K562 (cell line): Measurements from ENCODE around the gene DPM1. TPM values are rescaled to one million over a fixed set of nuclear protein-coding genes. Genes with fewer than 3 reads are reported as not detected.

Source experiments
- ATAC-seq: fragments of 200-7000 bp; cut with Tn5 transposase; 3 replicates; pipeline ENCODE4 v1.9.1; 2020; ENCODE audit warnings: moderate library complexity
- BruUV-seq: library from RNA; stranded (reverse); fragments of 400-500 nt; replicated peaks from 2 replicates; lab custom pipeline; 2021; lab: Mats Ljungman, UMichigan
- CTCF ChIA-PET: fragments of 300-600 bp; formaldehyde crosslinking; extraction: SDS; loops from one replicate; lab custom pipeline; 2021; ENCODE audit warnings: low intra/inter-chr PET ratio; lab: Yijun Ruan, JAX
- POLR2A ChIA-PET: fragments of 300-600, 350-650 bp; sonication (Branson Sonifier 250); formaldehyde crosslinking; extraction: SDS; loops from one replicate; lab custom pipeline; 2021; ENCODE audit warnings: antibody characterized with exemption, inconsistent platforms; lab: Yijun Ruan, JAX
- DNase-seq, 4 experiments: peaks; one replicate each; pipeline versions ENCODE4 v3.0.0 to v3.0.0-alpha.2; 2011 to 2018; ENCODE audit warnings: low spot score in 3 of 4, mixed read lengths in 3 of 4; ENCODE audit errors: extremely low read depth in 1 of 4
- FAIRE-seq: peaks from 2 replicates; lab custom pipeline; 2011; peaks lifted over from hg19 to GRCh38; lab: Jason Lieb, UNC
- H2AFZ ChIP-seq: 2 replicates; pipeline ENCODE4 v1.6.0; 2011; ENCODE audit warnings: low read depth, low read length, control low read depth, inconsistent platforms
- H3K27ac ChIP-seq: fragments of 200-600 bp; 3 replicates; pipeline ENCODE4 v1.8.0; 2011; ENCODE audit warnings: low read depth, mild to moderate bottlenecking, control low read depth, inconsistent platforms, low read length, moderate library complexity, mixed read lengths; ENCODE audit errors: extremely low read depth
- H3K27me3 ChIP-seq, 2 experiments: fragments of 300-600 bp in 1 of 2; 2 replicates in 1 of 2; 3 replicates in 1 of 2; pipeline versions ENCODE4 v1.6.0 to v1.8.0; 2011; ENCODE audit warnings: inconsistent platforms in 2 of 2, low read length in 2 of 2, mild to moderate bottlenecking in 1 of 2, mixed read lengths in 1 of 2, moderate library complexity in 1 of 2; ENCODE audit not compliant: control insufficient read depth in 2 of 2, insufficient read depth in 2 of 2
- H3K36me3 ChIP-seq: fragments of 300-600 bp; 3 replicates; pipeline ENCODE4 v1.8.0; 2011; ENCODE audit warnings: mild to moderate bottlenecking, low read length, inconsistent platforms; ENCODE audit not compliant: control insufficient read depth, insufficient read depth
- H3K4me1 ChIP-seq, 2 experiments: fragments of 200-600 bp in 1 of 2; replicated peaks in 1 of 2; 2 replicates in 1 of 2; 3 replicates in 1 of 2; pipeline versions ENCODE4 v1.5.1 to v1.8.0; 2011; ENCODE audit warnings: inconsistent platforms in 2 of 2, low read length in 2 of 2, mild to moderate bottlenecking in 1 of 2, mixed read lengths in 1 of 2, moderate library complexity in 1 of 2; ENCODE audit not compliant: control insufficient read depth in 2 of 2, insufficient read depth in 2 of 2
- H3K4me2 ChIP-seq: 2 replicates; pipeline ENCODE4 v1.6.1; 2011; ENCODE audit warnings: low read length, control low read depth, inconsistent platforms, mixed read lengths; ENCODE audit not compliant: insufficient read depth
- H3K4me3 ChIP-seq: fragments of 200-600 bp; sonication (generic), shearing (Covaris generic); 2 replicates; pipeline ENCODE4 v1.5.1; 2016; ENCODE audit warnings: control low read depth, inconsistent platforms
- H3K79me2 ChIP-seq: fragments of 200-600 bp; 3 replicates; pipeline ENCODE4 v1.8.0; 2011; ENCODE audit warnings: low read length, inconsistent platforms; ENCODE audit not compliant: control insufficient read depth, insufficient read depth
- H3K9ac ChIP-seq, 2 experiments: 2 replicates each; pipeline versions ENCODE4 v1.6.0 to v1.6.1; 2011; ENCODE audit warnings: low read depth in 2 of 2, low read length in 2 of 2, control low read depth in 1 of 2, inconsistent platforms in 1 of 2, mild to moderate bottlenecking in 1 of 2, mixed read lengths in 1 of 2; ENCODE audit not compliant: insufficient read depth in 1 of 2
- H3K9me1 ChIP-seq: one replicate; pipeline ENCODE4 v1.6.0; 2011; ENCODE audit warnings: inconsistent platforms, mild to moderate bottlenecking, low read length, moderate library complexity; ENCODE audit not compliant: control insufficient read depth, insufficient read depth
- H3K9me3 ChIP-seq: replicated peaks from 2 replicates; pipeline ENCODE4 v1.5.1; 2011; ENCODE audit warnings: low read depth, low read length, inconsistent platforms; ENCODE audit not compliant: control insufficient read depth, insufficient read depth
- H4K20me1 ChIP-seq: replicated peaks from 2 replicates; pipeline ENCODE4 v1.6.1; 2011; ENCODE audit warnings: low read length, inconsistent platforms, mixed read lengths; ENCODE audit not compliant: control insufficient read depth, insufficient read depth
- CBFA2T3 ChIP-seq: fragments of 450-650 bp; IDR thresholded peaks from 2 replicates; pipeline ENCODE4 v1.6.1; 2017
- CCNT2 ChIP-seq: IDR thresholded peaks from 2 replicates; pipeline ENCODE4 v1.6.1; 2011; ENCODE audit warnings: borderline replicate concordance, low read depth, mild to moderate bottlenecking, moderate library complexity, mixed read lengths, low read length; ENCODE audit not compliant: insufficient read length; ENCODE audit errors: extremely low read depth
- CTBP1 ChIP-seq: fragments of 450-650 bp; IDR thresholded peaks from 2 replicates; pipeline ENCODE4 v1.6.1; 2016; ENCODE audit warnings: borderline replicate concordance
- DPF2 ChIP-seq: fragments of 450-650 bp; IDR thresholded peaks from 2 replicates; pipeline ENCODE4 v1.6.1; 2016
- ETS2 ChIP-seq: IDR thresholded peaks from 2 replicates; pipeline ENCODE4 v1.6.1; 2016; ENCODE audit warnings: borderline replicate concordance, missing genetic modification characterization, mild to moderate bottlenecking, moderate library complexity, missing compliant biosample characterization; ENCODE audit not compliant: poor library complexity, severe bottlenecking
- MTA2 ChIP-seq: fragments of 450-650 bp; IDR thresholded peaks from 2 replicates; pipeline ENCODE4 v1.6.1; 2016; ENCODE audit warnings: low read depth
- NR4A1 ChIP-seq, 2 experiments: fragments of 250-450 bp in 1 of 2; fragments of 450-650 bp in 1 of 2; sonication (Bioruptor Pico) in 1 of 2; IDR thresholded peaks; 2 replicates each; pipeline versions ENCODE4 v1.4.0 to v1.6.1; 2016 to 2020; ENCODE audit warnings: mild to moderate bottlenecking in 2 of 2, missing compliant biosample characterization in 1 of 2, missing genetic modification characterization in 1 of 2, moderate library complexity in 1 of 2
- PTRF ChIP-seq: fragments of 450-650 bp; IDR thresholded peaks from 2 replicates; pipeline ENCODE4 v1.6.1; 2016; ENCODE audit warnings: mild to moderate bottlenecking, missing genetic modification characterization, missing compliant biosample characterization
- RCOR1 ChIP-seq, 2 experiments: IDR thresholded peaks; 2 replicates each; pipeline ENCODE4 v1.6.1; 2012; ENCODE audit warnings: low read depth in 2 of 2, low read length in 2 of 2, borderline replicate concordance in 1 of 2, improper control_type of control experiment in 1 of 2
- SMARCE1 ChIP-seq: fragments of 450-650 bp; IDR thresholded peaks from 2 replicates; pipeline ENCODE4 v1.7.1; 2016; ENCODE audit warnings: mild to moderate bottlenecking
- SOX6 ChIP-seq: fragments of 450-650 bp; IDR thresholded peaks from 2 replicates; pipeline ENCODE4 v1.6.1; 2014; ENCODE audit warnings: mild to moderate bottlenecking
- TCFL5 ChIP-seq: fragments of 250-450 bp; sonication (Bioruptor Pico); conservative IDR thresholded peaks from 2 replicates; pipeline ENCODE4 v1.6.1; 2021; ENCODE audit warnings: mild to moderate bottlenecking, moderate library complexity, matching md5 sums
- TEAD4 ChIP-seq, 2 experiments: sonication (generic) in 1 of 2; formaldehyde crosslinking in 1 of 2; IDR thresholded peaks; 2 replicates each; pipeline versions ENCODE4 v1.6.1 to v1.8.0; 2012 to 2022; ENCODE audit warnings: borderline replicate concordance in 1 of 2, inconsistent platforms in 1 of 2, low read length in 1 of 2, mild to moderate bottlenecking in 1 of 2, missing genetic modification reagents in 1 of 2
- TOE1 ChIP-seq, 2 experiments: fragments of 450-650 bp in 1 of 2; sonication (generic) in 1 of 2; formaldehyde crosslinking in 1 of 2; IDR thresholded peaks; 2 replicates each; pipeline versions ENCODE4 v1.7.1 to v1.8.0; 2016 to 2022; ENCODE audit warnings: borderline replicate concordance in 2 of 2, mild to moderate bottlenecking in 2 of 2, antibody characterized with exemption in 1 of 2, inconsistent platforms in 1 of 2, low read depth in 1 of 2, missing genetic modification reagents in 1 of 2, moderate library complexity in 1 of 2
- ZNF282 ChIP-seq: sonication (generic); formaldehyde crosslinking; IDR thresholded peaks from 2 replicates; pipeline ENCODE4 v1.8.1; 2023; ENCODE audit warnings: missing genetic modification reagents
- WGBS: fragments of 100-300 bp; shearing (Covaris generic); methylation state at CpG from one replicate; pipeline ENCODE4 v1.1.6; 2016; ENCODE audit warnings: low coverage, mixed read lengths; ENCODE audit not compliant: insufficient coverage; ENCODE audit errors: missing lambda C conversion rate; 5-methylcytosine and 5-hydroxymethylcytosine counted together
- in situ Hi-C: fragments of 300-500 bp; cut with MboI; formaldehyde crosslinking; loops from 4 replicates; pipeline ENCODE4 v1.15.0; 2018; ENCODE audit warnings: inconsistent platforms, mixed read lengths
- intact Hi-C: fragments of 100-400 bp; cut with micrococcal nuclease; formaldehyde crosslinking; loops from 2 replicates; pipeline ENCODE4 v1.14.2; 2022
- polyA plus RNA-seq, 8 experiments: library from polyadenylated mRNA; depleted of rRNA in 4 of 8; stranded (reverse) in 5 of 8; unstranded in 3 of 8; fragments of >200 nt; fragmentation: Nextera tagmentation in 2 of 8; fragmentation: Illumina TruSeq in 1 of 8; extraction: Ambion mirVana in 2 of 8; extraction: Trizol in 1 of 8; gene quantifications; 2 replicates each; pipeline versions ENCODE4 v1.2.1 to v1.2.3, GENCODE V29; 2011 to 2014; ENCODE audit warnings: inconsistent platforms in 1 of 8, missing spikeins in 1 of 8
- total RNA-seq, 7 experiments: library from RNA; depleted of rRNA in 6 of 7; stranded (reverse); fragments of >200 nt in 6 of 7; fragmentation: Illumina TruSeq in 2 of 7; extraction: Trizol in 2 of 7; gene quantifications; 2 replicates each; pipeline versions ENCODE4 v1.2.1 to v1.2.3, GENCODE V29; 2011 to 2021; ENCODE audit warnings: low replicate concordance in 1 of 7
- TF ChIP-seq, protein P1 (sequence below): sonication (generic); formaldehyde crosslinking; IDR thresholded peaks from 2 replicates; pipeline ENCODE4 v1.8.1; 2023; ENCODE audit warnings: mild to moderate bottlenecking, missing genetic modification reagents
- TF ChIP-seq, protein P2 (sequence below): sonication (generic); IDR thresholded peaks from 2 replicates; pipeline ENCODE4 v1.6.1; 2016
- TF ChIP-seq, protein P3 (sequence below): fragments of 200-800 bp; sonication (Bioruptor generic); IDR thresholded peaks from 2 replicates; pipeline ENCODE4 v1.6.1; 2017; ENCODE audit warnings: missing genetic modification characterization, missing compliant biosample characterization

Gene DPM1
- total and polyA plus RNA-seq, 9 of the 15 experiments (the other 6 are each of a cell fraction or from before 2014, with no cell fraction given): 75.2 to 190 (median 153) TPM

DNA sequence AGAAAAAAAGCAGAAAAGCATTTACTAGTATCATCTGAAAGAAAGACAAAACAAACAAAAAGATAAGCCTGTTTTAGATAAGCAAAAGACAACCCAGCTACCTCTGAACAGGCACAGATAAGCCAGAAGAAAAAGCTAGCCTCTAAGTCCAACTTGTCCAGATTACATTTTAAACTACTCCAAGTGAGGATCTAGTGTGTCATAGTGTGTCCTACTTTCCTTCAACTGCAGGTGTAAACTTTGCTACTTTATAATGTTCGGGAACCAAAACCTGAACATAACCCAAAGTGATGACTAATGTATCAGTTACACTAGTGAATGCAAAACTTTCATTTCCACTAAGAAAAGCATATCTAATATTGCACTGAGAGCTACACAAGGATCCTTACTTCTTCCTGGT is 46.6 kb downstream of the DPM1 start:
- Histone ChIP-seq H3K9ac (no peak overlapping the region), H3K4me3 (no peak overlapping the region), H3K79me2 (peaks cover 97% of the 10 kb centered on the region), H2AFZ (no peak overlapping the region), H4K20me1 (peaks cover 45% of the 10 kb centered on the region), H3K36me3 (peaks cover 71% of the 10 kb centered on the region), H3K27ac (no peak overlapping the region), H3K9me3 (no peaks in the 10 kb centered on the region), H3K27me3 (no peaks in the 10 kb centered on the region), H3K4me1 (peaks cover 7 to 37% of the 10 kb centered on the region in 2 experiments), H3K4me2 (no peak overlapping the region), H3K9me1 (no peaks in the 10 kb centered on the region)
- in situ Hi-C loops (no loop called here), intact Hi-C loops (no loop called here)
- POLR2A ChIA-PET: interaction anchor here (0.7 to 2.7 kb wide), 8 partner anchors 9 to 27 kb away, joined by 3 to 22 read pairs (median 4); partner anchors contain the start of gene ADNP
- WGBS: 33% methylated on average over 1 of the region's 1 CpG
- no TSS peak for BruUV-seq
- DNase-seq (no peak), FAIRE-seq (no peak), ATAC-seq (no peak)
- CTCF ChIA-PET: no interaction called here
- TF ChIP-seq, protein P1, sequence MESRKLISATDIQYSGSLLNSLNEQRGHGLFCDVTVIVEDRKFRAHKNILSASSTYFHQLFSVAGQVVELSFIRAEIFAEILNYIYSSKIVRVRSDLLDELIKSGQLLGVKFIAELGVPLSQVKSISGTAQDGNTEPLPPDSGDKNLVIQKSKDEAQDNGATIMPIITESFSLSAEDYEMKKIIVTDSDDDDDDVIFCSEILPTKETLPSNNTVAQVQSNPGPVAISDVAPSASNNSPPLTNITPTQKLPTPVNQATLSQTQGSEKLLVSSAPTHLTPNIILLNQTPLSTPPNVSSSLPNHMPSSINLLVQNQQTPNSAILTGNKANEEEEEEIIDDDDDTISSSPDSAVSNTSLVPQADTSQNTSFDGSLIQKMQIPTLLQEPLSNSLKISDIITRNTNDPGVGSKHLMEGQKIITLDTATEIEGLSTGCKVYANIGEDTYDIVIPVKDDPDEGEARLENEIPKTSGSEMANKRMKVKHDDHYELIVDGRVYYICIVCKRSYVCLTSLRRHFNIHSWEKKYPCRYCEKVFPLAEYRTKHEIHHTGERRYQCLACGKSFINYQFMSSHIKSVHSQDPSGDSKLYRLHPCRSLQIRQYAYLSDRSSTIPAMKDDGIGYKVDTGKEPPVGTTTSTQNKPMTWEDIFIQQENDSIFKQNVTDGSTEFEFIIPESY (CRISPR knock-in tag): no peak
- TF ChIP-seq PTRF (tag): no peak
- TF ChIP-seq NR4A1 (CRISPR knock-in tag; IDR thresholded peaks at IDR 0.05): no peak
- no peak for TF ChIP-seq NR4A1 (tag; IDR thresholded peaks at IDR 0.05)
- TF ChIP-seq CBFA2T3: peak; percentile 79
- TF ChIP-seq, protein P2, sequence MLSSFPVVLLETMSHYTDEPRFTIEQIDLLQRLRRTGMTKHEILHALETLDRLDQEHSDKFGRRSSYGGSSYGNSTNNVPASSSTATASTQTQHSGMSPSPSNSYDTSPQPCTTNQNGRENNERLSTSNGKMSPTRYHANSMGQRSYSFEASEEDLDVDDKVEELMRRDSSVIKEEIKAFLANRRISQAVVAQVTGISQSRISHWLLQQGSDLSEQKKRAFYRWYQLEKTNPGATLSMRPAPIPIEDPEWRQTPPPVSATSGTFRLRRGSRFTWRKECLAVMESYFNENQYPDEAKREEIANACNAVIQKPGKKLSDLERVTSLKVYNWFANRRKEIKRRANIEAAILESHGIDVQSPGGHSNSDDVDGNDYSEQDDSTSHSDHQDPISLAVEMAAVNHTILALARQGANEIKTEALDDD: 0 out of 2 replicates have a peak, but pooled peaks have one; percentile 38
- TF ChIP-seq MTA2: peak; percentile 49; the same call in 1 of the 2 replicates
- TF ChIP-seq, protein P3, sequence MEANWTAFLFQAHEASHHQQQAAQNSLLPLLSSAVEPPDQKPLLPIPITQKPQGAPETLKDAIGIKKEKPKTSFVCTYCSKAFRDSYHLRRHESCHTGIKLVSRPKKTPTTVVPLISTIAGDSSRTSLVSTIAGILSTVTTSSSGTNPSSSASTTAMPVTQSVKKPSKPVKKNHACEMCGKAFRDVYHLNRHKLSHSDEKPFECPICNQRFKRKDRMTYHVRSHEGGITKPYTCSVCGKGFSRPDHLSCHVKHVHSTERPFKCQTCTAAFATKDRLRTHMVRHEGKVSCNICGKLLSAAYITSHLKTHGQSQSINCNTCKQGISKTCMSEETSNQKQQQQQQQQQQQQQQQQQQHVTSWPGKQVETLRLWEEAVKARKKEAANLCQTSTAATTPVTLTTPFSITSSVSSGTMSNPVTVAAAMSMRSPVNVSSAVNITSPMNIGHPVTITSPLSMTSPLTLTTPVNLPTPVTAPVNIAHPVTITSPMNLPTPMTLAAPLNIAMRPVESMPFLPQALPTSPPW (CRISPR knock-in tag): peak; percentile 12; the same call in 1 of the 2 replicates
- peak in 1 of 2 experiments; percentile 75; a peak in 1 of 4 replicates for TF ChIP-seq RCOR1 (IDR thresholded peaks at IDR 0.05; ENCODE audit: borderline replicate concordance in 1 of 2, low read depth in 2 of 2, low read length in 2 of 2)
- no peak for TF ChIP-seq ZNF282 (CRISPR knock-in tag)
- TF ChIP-seq DPF2: peak; percentile 80
- peak; percentile 60 for TF ChIP-seq TEAD4 (IDR thresholded peaks at IDR 0.05; ENCODE audit: low read length)
- TF ChIP-seq TEAD4 (CRISPR knock-in tag; IDR thresholded peaks at IDR 0.05; ENCODE audit: borderline replicate concordance): no peak
- TF ChIP-seq TOE1 (IDR thresholded peaks at IDR 0.05; ENCODE audit: borderline replicate concordance): no peak
- no peak for TF ChIP-seq TOE1 (CRISPR knock-in tag; IDR thresholded peaks at IDR 0.05; ENCODE audit: borderline replicate concordance, low read depth)
- TF ChIP-seq ETS2: no peak
- peak; percentile 23; the same call in 1 of the 2 replicates for TF ChIP-seq CTBP1
- TF ChIP-seq CCNT2: peak; percentile 17
- peak; percentile 54; the same call in 1 of the 2 replicates for TF ChIP-seq SMARCE1
- TF ChIP-seq TCFL5: no peak
- TF ChIP-seq SOX6: peak; percentile 86
